Osteocyte (in vitro differentiated cells): Measurements from ENCODE around the gene SEPSECS. TPM values are rescaled to one million over a fixed set of nuclear protein-coding genes. Genes with fewer than 3 reads are reported as not detected.

ENCODE experiments used
- DNase-seq: peaks from one replicate; pipeline ENCODE4 v3.0.0; 2021; ENCODE audit warnings: mixed read lengths; ENCODE audit not compliant: unreplicated experiment; ENCODE audit errors: extremely low spot score
- H3K27ac Mint-ChIP-seq: one replicate; pipeline ENCODE4 v1.8.0; 2021; ENCODE audit warnings: mild to moderate bottlenecking, mixed read lengths; ENCODE audit not compliant: unreplicated experiment
- H3K27me3 Mint-ChIP-seq: one replicate; pipeline ENCODE4 v1.8.0; 2021; ENCODE audit warnings: mixed read lengths; ENCODE audit not compliant: unreplicated experiment
- H3K36me3 Mint-ChIP-seq: one replicate; pipeline ENCODE4 v1.8.0; 2021; ENCODE audit warnings: mixed read lengths; ENCODE audit not compliant: unreplicated experiment
- H3K4me1 Mint-ChIP-seq: one replicate; pipeline ENCODE4 v1.8.0; 2021; ENCODE audit warnings: mixed read lengths; ENCODE audit not compliant: unreplicated experiment
- H3K4me3 Mint-ChIP-seq: one replicate; pipeline ENCODE4 v1.8.0; 2021; ENCODE audit warnings: mild to moderate bottlenecking, moderate library complexity, mixed read lengths; ENCODE audit not compliant: unreplicated experiment
- H3K9me3 Mint-ChIP-seq: one replicate; pipeline ENCODE4 v1.8.0; 2021; ENCODE audit warnings: mixed read lengths; ENCODE audit not compliant: unreplicated experiment
- total RNA-seq: library from RNA; stranded (reverse); gene quantifications from 2 replicates; pipeline ENCODE4 v1.2.1, GENCODE V29; 2021
- TF ChIP-seq, protein P1 (sequence below): fragments of 200-600 bp; sonication (generic); IDR thresholded peaks from 2 replicates; pipeline ENCODE4 v1.5.0; 2021; ENCODE audit warnings: antibody characterized with exemption, mild to moderate bottlenecking, moderate library complexity

SEPSECS gene
- total RNA-seq, 1 donor from 2014 or later = 7.8 TPM

DNA sequence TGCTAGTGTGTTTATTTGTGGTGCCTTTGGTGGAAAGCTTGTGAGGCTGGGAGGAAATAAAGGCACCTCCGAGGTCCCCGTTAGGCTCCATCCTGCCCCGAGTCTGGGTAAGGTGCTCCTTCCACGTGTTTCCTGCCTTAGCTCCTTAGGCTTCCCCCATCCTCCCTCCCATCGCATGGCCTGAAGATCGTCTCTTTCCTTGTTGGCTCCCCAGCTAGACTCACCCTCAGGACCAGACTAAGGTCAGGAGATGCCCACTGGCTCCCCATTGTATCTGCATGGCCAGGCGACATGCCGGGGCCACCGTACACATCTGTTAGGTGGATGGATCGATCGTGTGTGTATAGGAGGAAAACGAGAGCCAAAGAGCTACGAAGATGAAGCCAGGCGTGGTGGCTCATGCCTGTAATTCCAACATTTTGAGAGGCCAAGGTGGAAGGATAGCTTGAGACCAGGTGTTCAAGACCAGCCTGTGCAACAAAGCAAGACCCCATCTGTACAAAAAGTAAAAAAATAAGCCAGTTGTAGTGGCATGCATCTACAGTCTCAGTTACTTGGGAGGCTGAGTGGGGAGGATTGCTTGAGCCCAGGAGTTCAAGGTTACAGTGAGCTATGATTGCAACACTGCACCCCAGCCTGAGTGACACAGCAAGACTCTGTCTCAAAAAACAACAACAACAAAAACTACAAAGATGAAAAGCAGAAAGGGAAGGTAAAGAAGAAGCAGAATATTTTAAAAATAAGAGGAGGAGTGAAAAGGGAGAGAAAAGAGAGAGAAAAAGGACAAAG is 53.7 kb downstream of the SEPSECS start:
- H3K36me3 Mint-ChIP-seq = no peaks in the 10 kb centered on the region
- H3K4me1 Mint-ChIP-seq = peaks cover 18% of the 10 kb centered on the region
- no peak overlapping the region for H3K27ac Mint-ChIP-seq
- no peak overlapping the region for H3K4me3 Mint-ChIP-seq
- TF ChIP-seq, protein P1, sequence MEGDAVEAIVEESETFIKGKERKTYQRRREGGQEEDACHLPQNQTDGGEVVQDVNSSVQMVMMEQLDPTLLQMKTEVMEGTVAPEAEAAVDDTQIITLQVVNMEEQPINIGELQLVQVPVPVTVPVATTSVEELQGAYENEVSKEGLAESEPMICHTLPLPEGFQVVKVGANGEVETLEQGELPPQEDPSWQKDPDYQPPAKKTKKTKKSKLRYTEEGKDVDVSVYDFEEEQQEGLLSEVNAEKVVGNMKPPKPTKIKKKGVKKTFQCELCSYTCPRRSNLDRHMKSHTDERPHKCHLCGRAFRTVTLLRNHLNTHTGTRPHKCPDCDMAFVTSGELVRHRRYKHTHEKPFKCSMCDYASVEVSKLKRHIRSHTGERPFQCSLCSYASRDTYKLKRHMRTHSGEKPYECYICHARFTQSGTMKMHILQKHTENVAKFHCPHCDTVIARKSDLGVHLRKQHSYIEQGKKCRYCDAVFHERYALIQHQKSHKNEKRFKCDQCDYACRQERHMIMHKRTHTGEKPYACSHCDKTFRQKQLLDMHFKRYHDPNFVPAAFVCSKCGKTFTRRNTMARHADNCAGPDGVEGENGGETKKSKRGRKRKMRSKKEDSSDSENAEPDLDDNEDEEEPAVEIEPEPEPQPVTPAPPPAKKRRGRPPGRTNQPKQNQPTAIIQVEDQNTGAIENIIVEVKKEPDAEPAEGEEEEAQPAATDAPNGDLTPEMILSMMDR = no peak
- DNase-seq = peak; percentile 68
- peaks cover 3% of the 10 kb centered on the region for H3K27me3 Mint-ChIP-seq
- no peaks in the 10 kb centered on the region for H3K9me3 Mint-ChIP-seq

DNA sequence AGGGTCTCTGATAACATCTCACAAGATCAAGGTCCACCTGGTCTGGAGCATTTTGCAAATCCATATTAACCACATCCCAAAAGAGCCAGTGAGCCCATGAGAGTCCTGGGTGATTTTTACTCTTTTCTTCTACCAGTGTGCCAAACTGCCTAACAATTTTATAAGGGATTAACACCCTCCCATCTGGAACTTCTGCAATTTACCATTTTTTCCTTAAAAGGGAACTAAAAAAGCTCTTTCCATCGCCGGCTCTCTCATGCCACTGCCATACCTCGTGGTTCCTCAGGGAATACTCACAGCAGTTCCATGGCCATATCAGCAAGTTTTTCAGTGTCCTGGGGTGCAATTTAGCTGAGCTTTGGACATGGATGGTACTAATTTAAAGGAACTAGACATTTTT is 55.7 kb downstream of the SEPSECS start:
- H3K27me3 Mint-ChIP-seq = peaks cover 6% of the 10 kb centered on the region
- no peaks in the 10 kb centered on the region for H3K36me3 Mint-ChIP-seq
- TF ChIP-seq, protein P1 = no peak
- H3K9me3 Mint-ChIP-seq = no peaks in the 10 kb centered on the region
- H3K27ac Mint-ChIP-seq = no peak overlapping the region
- peaks cover 18% of the 10 kb centered on the region for H3K4me1 Mint-ChIP-seq
- H3K4me3 Mint-ChIP-seq = no peak overlapping the region
- no peak for DNase-seq

DNA sequence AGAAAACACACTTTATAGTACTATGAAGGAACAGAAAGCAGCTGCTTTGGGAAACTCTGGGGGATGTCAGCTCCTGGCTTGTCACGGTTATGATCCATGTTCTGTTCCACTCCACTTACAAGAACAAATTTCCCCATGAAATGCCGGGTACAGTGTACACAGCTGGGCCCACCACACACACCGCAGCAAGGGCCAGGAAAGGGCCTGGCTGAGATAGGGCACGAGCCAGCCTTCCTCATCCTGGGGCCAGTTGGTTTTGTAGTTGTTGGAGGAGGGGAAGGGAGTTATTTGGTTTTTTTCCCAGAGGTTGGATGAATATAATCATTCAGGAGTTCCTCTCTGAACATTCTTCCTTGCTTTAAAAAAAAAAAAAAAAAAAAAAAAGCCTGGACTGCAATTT is 56.8 kb downstream of the SEPSECS start:
- TF ChIP-seq, protein P1 = no peak
- H3K4me1 Mint-ChIP-seq = peaks cover 18% of the 10 kb centered on the region
- DNase-seq = no peak
- H3K36me3 Mint-ChIP-seq = no peaks in the 10 kb centered on the region
- H3K27me3 Mint-ChIP-seq = peaks cover 10% of the 10 kb centered on the region
- no peak overlapping the region for H3K4me3 Mint-ChIP-seq
- no peak overlapping the region for H3K27ac Mint-ChIP-seq
- H3K9me3 Mint-ChIP-seq = no peaks in the 10 kb centered on the region

DNA sequence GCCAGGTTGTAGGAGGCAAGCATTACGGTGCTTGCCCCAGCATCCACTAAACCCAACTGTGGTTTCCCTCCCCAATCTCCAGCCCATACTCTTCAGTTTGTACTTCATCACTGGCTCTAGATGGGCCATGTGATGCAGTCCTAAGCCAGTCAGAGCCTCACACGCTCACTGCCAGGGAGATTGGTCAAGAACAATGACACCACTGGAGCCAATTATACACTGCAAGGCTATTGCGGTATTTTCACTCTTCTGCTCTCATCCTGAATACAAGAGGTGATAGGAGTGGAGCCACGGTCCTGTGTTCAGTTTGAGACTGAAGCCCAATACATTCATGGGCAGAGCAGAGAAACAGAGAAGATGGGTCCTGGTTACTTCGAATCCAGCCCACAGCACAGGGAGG is 58.4 kb downstream of the SEPSECS start:
- H3K4me3 Mint-ChIP-seq = no peak overlapping the region
- no peaks in the 10 kb centered on the region for H3K9me3 Mint-ChIP-seq
- H3K27me3 Mint-ChIP-seq = peaks cover 10% of the 10 kb centered on the region
- H3K36me3 Mint-ChIP-seq = no peaks in the 10 kb centered on the region
- no peak for DNase-seq
- TF ChIP-seq, protein P1 = no peak
- no peak overlapping the region for H3K27ac Mint-ChIP-seq
- peaks cover 4% of the 10 kb centered on the region for H3K4me1 Mint-ChIP-seq

DNA sequence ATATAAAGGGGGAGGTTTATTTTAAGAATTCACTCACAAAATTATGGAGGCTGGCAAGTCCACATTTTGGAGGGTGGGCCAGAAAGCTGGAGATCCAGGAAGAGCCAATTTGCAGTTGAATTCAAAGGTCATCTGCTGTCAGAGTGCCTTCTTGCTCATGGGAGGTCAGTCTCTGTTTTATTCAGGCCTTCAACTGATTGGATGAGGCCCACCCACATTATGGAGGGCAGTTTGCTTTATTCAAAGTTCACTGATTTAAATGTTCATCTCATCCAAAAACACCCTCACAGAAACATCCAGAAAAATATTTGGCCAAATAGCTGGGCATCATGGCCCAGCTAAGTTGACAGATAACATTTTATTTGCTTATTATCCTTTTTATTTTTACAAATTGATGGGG is 59.5 kb downstream of the SEPSECS start:
- Mint-ChIP-seq H3K27ac (no peak overlapping the region), H3K9me3 (no peaks in the 10 kb centered on the region), H3K4me3 (no peak overlapping the region), H3K36me3 (no peaks in the 10 kb centered on the region), H3K4me1 (peaks cover 4% of the 10 kb centered on the region), H3K27me3 (peaks cover 10% of the 10 kb centered on the region)
- TF ChIP-seq, protein P1 = no peak
- no peak for DNase-seq
